DMS153 treated with DMSO at 0.1 percent for 48 hours (cell line): ENCODE data around the gene FAM83F.
A peak's percentile ranks its signal among the peaks of the same experiment; 100 is the strongest.
"Not testable (repeated sequence)": the region's sequence is repeated elsewhere in the genome, so short reads cannot be mapped to it uniquely, and the experiment has no call there.

Experiments used
- DNase-seq: peaks from one replicate; lab custom pipeline; 2025; ENCODE audit not compliant: unreplicated experiment; lab: John Stamatoyannopoulos, UW

Gene FAM83F

GRCh38 chr22:39992894-39993293 lies 1.9 kb upstream of the FAM83F start:
- DNase-seq = not testable (repeated sequence)

GRCh38 chr22:39994041-39994565 lies 651 bp upstream of the FAM83F start:
- no peak for DNase-seq

GRCh38 chr22:39995393-39996252 lies 869 bp downstream of the FAM83F start:
- no peak for DNase-seq

GRCh38 chr22:39996732-39997131 lies 2.0 kb downstream of the FAM83F start:
- no peak for DNase-seq

- no peak for DNase-seq
Measured at GRCh38 chr22:39997421-39997820, 2.7 kb downstream of the FAM83F start.

- peak; percentile 79 for DNase-seq
Measured at GRCh38 chr22:39997939-39998726, 3.4 kb downstream of the FAM83F start.

- DNase-seq = no peak
Measured at GRCh38 chr22:39999144-39999757, 4.5 kb downstream of the FAM83F start.

- no peak for DNase-seq
Measured at GRCh38 chr22:40000171-40000570, 5.4 kb downstream of the FAM83F start.

GRCh38 chr22:40001106-40001505 lies 6.4 kb downstream of the FAM83F start:
- no peak for DNase-seq

- no peak for DNase-seq
Measured at GRCh38 chr22:40001800-40002577, 7.2 kb downstream of the FAM83F start.

GRCh38 chr22:40002935-40003715 lies 8.4 kb downstream of the FAM83F start:
- no peak for DNase-seq

GRCh38 chr22:40004836-40005235 lies 10.1 kb downstream of the FAM83F start:
- DNase-seq = no peak

- DNase-seq = no peak
Measured at GRCh38 chr22:40006641-40007040, 11.9 kb downstream of the FAM83F start.

- no peak for DNase-seq
Measured at GRCh38 chr22:40007853-40008710, 13.3 kb downstream of the FAM83F start.

GRCh38 chr22:40008726-40009291 lies 14.1 kb downstream of the FAM83F start:
- DNase-seq = no peak

- DNase-seq = peak; percentile 77
Measured at GRCh38 chr22:40009292-40009774, 14.6 kb downstream of the FAM83F start.

- peak; percentile 77 for DNase-seq
Measured at GRCh38 chr22:40009951-40010671, 15.4 kb downstream of the FAM83F start.

GRCh38 chr22:40010746-40011145 lies 16.0 kb downstream of the FAM83F start:
- DNase-seq = no peak
